ENCODE results near the gene DHCR24.

Gene DHCR24

DNA sequence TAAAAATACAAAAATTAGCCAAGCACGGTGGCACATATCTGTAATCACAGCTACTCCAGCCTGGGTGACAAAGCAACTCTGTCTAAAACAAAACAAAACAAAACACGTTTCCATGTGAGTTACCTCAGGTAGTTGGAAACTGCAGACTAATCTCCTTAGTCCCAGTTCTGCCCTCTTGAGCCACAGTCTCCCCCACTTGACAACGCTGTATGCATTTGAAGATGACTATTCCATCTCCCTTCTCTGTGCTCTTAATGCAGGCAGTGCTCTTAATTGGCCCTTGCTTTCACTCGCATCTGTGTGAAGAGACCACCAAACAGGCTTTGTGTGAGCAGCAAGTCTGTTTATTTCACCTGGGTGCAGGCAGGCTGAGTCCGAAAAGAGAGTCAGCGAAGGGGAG is 19.6 kb upstream of the DHCR24 start:
- Histone ChIP-seq H3K9me3 (ENCODE audit: low read length) (no peaks in the 10 kb centered on the region), H3K4me1 (ENCODE audit: insufficient read depth, low read length, severe bottlenecking) (no peaks in the 10 kb centered on the region), H3K9me2 (ENCODE audit: low read depth, low read length) (no peaks in the 10 kb centered on the region), H3F3A (ENCODE audit: insufficient read depth, low read length) (no peaks in the 10 kb centered on the region), H3K4me3 (ENCODE audit: low read depth, low read length, poor library complexity, severe bottlenecking) (no peak overlapping the region), H3K27me3 (ENCODE audit: insufficient read depth, low read length) (0 out of 2 replicates have a peak, but pooled peaks cover 5% of the 10 kb centered on the region), H3K36me3 (ENCODE audit: insufficient read depth, low read length) (no peaks in the 10 kb centered on the region), H3K79me2 (ENCODE audit: insufficient read depth, low read length) (no peaks in the 10 kb centered on the region), H3K27ac (ENCODE audit: low read depth, low read length, poor library complexity, severe bottlenecking) (no peak overlapping the region), H3K4me2 (ENCODE audit: low read length) (no peak overlapping the region), H4K20me1 (ENCODE audit: insufficient read depth, low read length) (no peaks in the 10 kb centered on the region), H2AFZ (ENCODE audit: low read length) (no peak overlapping the region), H3K9ac (ENCODE audit: low read length) (no peak overlapping the region)
- TF ChIP-seq, protein P1, sequence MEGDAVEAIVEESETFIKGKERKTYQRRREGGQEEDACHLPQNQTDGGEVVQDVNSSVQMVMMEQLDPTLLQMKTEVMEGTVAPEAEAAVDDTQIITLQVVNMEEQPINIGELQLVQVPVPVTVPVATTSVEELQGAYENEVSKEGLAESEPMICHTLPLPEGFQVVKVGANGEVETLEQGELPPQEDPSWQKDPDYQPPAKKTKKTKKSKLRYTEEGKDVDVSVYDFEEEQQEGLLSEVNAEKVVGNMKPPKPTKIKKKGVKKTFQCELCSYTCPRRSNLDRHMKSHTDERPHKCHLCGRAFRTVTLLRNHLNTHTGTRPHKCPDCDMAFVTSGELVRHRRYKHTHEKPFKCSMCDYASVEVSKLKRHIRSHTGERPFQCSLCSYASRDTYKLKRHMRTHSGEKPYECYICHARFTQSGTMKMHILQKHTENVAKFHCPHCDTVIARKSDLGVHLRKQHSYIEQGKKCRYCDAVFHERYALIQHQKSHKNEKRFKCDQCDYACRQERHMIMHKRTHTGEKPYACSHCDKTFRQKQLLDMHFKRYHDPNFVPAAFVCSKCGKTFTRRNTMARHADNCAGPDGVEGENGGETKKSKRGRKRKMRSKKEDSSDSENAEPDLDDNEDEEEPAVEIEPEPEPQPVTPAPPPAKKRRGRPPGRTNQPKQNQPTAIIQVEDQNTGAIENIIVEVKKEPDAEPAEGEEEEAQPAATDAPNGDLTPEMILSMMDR (IDR thresholded peaks at IDR 0.05; ENCODE audit: low read length) = no peak
- TF ChIP-seq EZH2 (IDR thresholded peaks at IDR 0.05; ENCODE audit: borderline replicate concordance, low read length) = no peak

DNA sequence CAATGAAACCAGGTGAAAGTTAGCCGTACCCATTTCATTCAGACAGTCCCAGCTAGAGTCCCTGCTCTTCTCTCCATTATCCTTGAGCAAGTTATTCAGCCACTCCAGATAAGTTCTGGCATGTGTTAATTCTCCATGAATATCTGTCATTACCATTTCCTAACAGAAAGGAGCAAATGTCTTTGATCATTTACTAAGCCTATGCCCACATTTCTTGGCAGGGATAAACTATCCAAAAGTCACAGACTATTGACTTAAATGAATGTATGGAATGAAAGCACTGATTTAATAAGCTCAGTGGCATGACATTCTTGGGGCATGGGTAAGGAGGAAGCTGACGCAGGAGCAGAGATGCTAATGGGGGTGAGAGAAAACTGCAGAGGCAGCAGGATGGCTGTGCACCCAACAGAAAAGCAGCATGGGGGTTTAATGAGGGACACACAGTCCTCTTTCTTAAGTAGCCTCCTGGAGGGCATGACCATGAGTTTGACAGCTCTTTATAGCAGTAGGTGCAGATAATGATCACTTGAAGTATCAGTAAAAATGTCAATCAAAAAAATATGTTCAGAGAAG is 17.6 kb upstream of the DHCR24 start:
- H3K4me3 ChIP-seq (ENCODE audit: low read depth, low read length, poor library complexity, severe bottlenecking) = no peak overlapping the region
- H3K4me1 ChIP-seq (ENCODE audit: insufficient read depth, low read length, severe bottlenecking) = no peaks in the 10 kb centered on the region
- H3K27ac ChIP-seq (ENCODE audit: low read depth, low read length, poor library complexity, severe bottlenecking) = no peak overlapping the region
- no peaks in the 10 kb centered on the region for H3K9me3 ChIP-seq (ENCODE audit: low read length)
- TF ChIP-seq EZH2 (IDR thresholded peaks at IDR 0.05; ENCODE audit: borderline replicate concordance, low read length) = no peak
- TF ChIP-seq, protein P1 (IDR thresholded peaks at IDR 0.05; ENCODE audit: low read length) = no peak
- no peaks in the 10 kb centered on the region for H3K79me2 ChIP-seq (ENCODE audit: insufficient read depth, low read length)
- H2AFZ ChIP-seq (ENCODE audit: low read length) = no peak overlapping the region
- H3K36me3 ChIP-seq (ENCODE audit: insufficient read depth, low read length) = no peaks in the 10 kb centered on the region
- H3K4me2 ChIP-seq (ENCODE audit: low read length) = no peak overlapping the region
- no peak overlapping the region for H3K9ac ChIP-seq (ENCODE audit: low read length)
- H3F3A ChIP-seq (ENCODE audit: insufficient read depth, low read length) = no peaks in the 10 kb centered on the region
- no peaks in the 10 kb centered on the region for H3K9me2 ChIP-seq (ENCODE audit: low read depth, low read length)
- no peaks in the 10 kb centered on the region for H4K20me1 ChIP-seq (ENCODE audit: insufficient read depth, low read length)
- 0 out of 2 replicates have a peak, but pooled peaks cover 5% of the 10 kb centered on the region for H3K27me3 ChIP-seq (ENCODE audit: insufficient read depth, low read length)

DNA sequence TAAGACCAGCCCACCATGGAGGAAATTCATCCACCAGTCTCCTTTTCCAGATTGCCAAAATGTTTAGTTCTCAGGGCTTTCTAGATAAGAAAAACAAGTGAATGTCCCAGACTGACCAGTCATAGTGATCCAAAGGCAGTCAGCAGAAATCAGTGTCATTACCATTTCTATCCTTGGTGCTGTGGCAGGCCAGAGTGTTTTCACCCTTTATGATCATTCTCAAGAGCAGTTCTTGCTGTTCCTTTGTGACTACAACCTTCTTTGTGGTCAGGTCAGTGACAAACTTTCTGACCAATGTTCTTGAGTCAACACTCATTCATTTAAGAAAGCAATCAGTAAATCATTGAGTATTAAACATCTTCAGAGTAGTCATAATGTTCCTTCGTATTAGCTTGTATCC is 7.3 kb upstream of the DHCR24 start:
- Histone ChIP-seq H3K4me1 (ENCODE audit: insufficient read depth, low read length, severe bottlenecking) (no peaks in the 10 kb centered on the region), H3K36me3 (ENCODE audit: insufficient read depth, low read length) (no peaks in the 10 kb centered on the region), H3K4me3 (ENCODE audit: low read depth, low read length, poor library complexity, severe bottlenecking) (no peak overlapping the region), H3K79me2 (ENCODE audit: insufficient read depth, low read length) (no peaks in the 10 kb centered on the region), H2AFZ (ENCODE audit: low read length) (no peak overlapping the region), H3F3A (ENCODE audit: insufficient read depth, low read length) (no peaks in the 10 kb centered on the region), H3K27me3 (ENCODE audit: insufficient read depth, low read length) (no peaks in the 10 kb centered on the region), H4K20me1 (ENCODE audit: insufficient read depth, low read length) (no peaks in the 10 kb centered on the region), H3K4me2 (ENCODE audit: low read length) (no peak overlapping the region), H3K9me2 (ENCODE audit: low read depth, low read length) (no peaks in the 10 kb centered on the region), H3K9me3 (ENCODE audit: low read length) (no peaks in the 10 kb centered on the region), H3K9ac (ENCODE audit: low read length) (no peak overlapping the region), H3K27ac (ENCODE audit: low read depth, low read length, poor library complexity, severe bottlenecking) (no peak overlapping the region)
- TF ChIP-seq, protein P1 (IDR thresholded peaks at IDR 0.05; ENCODE audit: low read length) = no peak
- no peak for TF ChIP-seq EZH2 (IDR thresholded peaks at IDR 0.05; ENCODE audit: borderline replicate concordance, low read length)
